ENCODE measurements around the gene WTIP. TPM values are rescaled to one million over a fixed set of nuclear protein-coding genes. Genes with fewer than 3 reads are reported as not detected.

Gene WTIP
- total RNA-seq, 1 experiment from 2014 or later, result 39.5 TPM

Other genes starting within 250 kb of the WTIP start
- gene GARRE1, start 227.2 kb upstream of the WTIP start, total RNA-seq (2014; rRNA removed; shearing (Covaris generic)), result 9.2 and 10.7 TPM in 2 replicates
- 179 and 185 TPM in 2 replicates for gene GPI, start 116.6 kb upstream of the WTIP start, total RNA-seq (2014; rRNA removed; shearing (Covaris generic))
- 30.8 and 42.1 TPM in 2 replicates for gene PDCD2L, start 77.4 kb upstream of the WTIP start, total RNA-seq (2014; rRNA removed; shearing (Covaris generic))
- 223 and 256 TPM in 2 replicates for gene UBA2, start 53.4 kb upstream of the WTIP start, total RNA-seq (2014; rRNA removed; shearing (Covaris generic))
- gene SCGB2B2, start 195.4 kb downstream of the WTIP start, total RNA-seq (2014; rRNA removed; shearing (Covaris generic)), result not detected in 2 replicates
- gene ZNF302, start 195.9 kb downstream of the WTIP start, total RNA-seq (2014; rRNA removed; shearing (Covaris generic)), result 0.77 and 2.5 TPM in 2 replicates

Data from A172 (cell line).